HepG2 (cell line): ENCODE data around the gene MAPK4. TPM values are rescaled to one million over a fixed set of nuclear protein-coding genes. Genes with fewer than 3 reads are reported as not detected.

Experiments used
- AGO1 ChIP-seq: fragments of 200-400 bp; formaldehyde crosslinking; IDR thresholded peaks from 2 replicates; pipeline ENCODE4 v1.6.1; 2017; ENCODE audit warnings: mild to moderate bottlenecking, low read depth, low read length, moderate library complexity; ENCODE audit not compliant: poor library complexity, severe bottlenecking
- ARID2 ChIP-seq: sonication (generic); formaldehyde crosslinking; IDR thresholded peaks from 2 replicates; pipeline ENCODE4 v1.8.1; 2022; ENCODE audit warnings: mild to moderate bottlenecking, missing genetic modification reagents, borderline replicate concordance
- HCFC1 ChIP-seq: fragments of 150-350 bp; IDR thresholded peaks from 2 replicates; pipeline ENCODE4 v1.6.1; 2014; ENCODE audit warnings: low read depth, low read length
- HMG20A ChIP-seq: IDR thresholded peaks from 2 replicates; pipeline ENCODE4 v1.6.1; 2016; ENCODE audit warnings: borderline replicate concordance
- KDM6A ChIP-seq: IDR thresholded peaks from 2 replicates; pipeline ENCODE4 v1.6.1; 2016; ENCODE audit warnings: low read depth
- NFE2L2 ChIP-seq: fragments of 150-350 bp; IDR thresholded peaks from 2 replicates; pipeline ENCODE4 v1.6.1; 2014; ENCODE audit warnings: low read length
- NFYB ChIP-seq: sonication (generic); formaldehyde crosslinking; IDR thresholded peaks from 2 replicates; pipeline ENCODE4 v1.4.0; 2020; ENCODE audit warnings: missing genetic modification reagents
- PRPF4 ChIP-seq: fragments of 200-400 bp; formaldehyde crosslinking; IDR thresholded peaks from 2 replicates; pipeline ENCODE4 v1.6.1; 2016; ENCODE audit warnings: low read length, low read depth; ENCODE audit not compliant: poor library complexity, severe bottlenecking
- RERE ChIP-seq: IDR thresholded peaks from 2 replicates; pipeline ENCODE4 v1.6.1; 2016; ENCODE audit warnings: low read depth, missing genetic modification reagents, missing compliant biosample characterization
- TCF7 ChIP-seq: sonication (generic); IDR thresholded peaks from 2 replicates; pipeline ENCODE4 v1.6.1; 2016; ENCODE audit warnings: antibody characterized with exemption, low read depth
- TOE1 ChIP-seq: sonication (generic); formaldehyde crosslinking; IDR thresholded peaks from 2 replicates; pipeline ENCODE4 v1.4.0; 2020; ENCODE audit warnings: mild to moderate bottlenecking, missing genetic modification reagents
- TOPORS ChIP-seq: sonication (generic); formaldehyde crosslinking; IDR thresholded peaks from 2 replicates; pipeline ENCODE4 v1.8.0; 2023; ENCODE audit warnings: mild to moderate bottlenecking, missing genetic modification reagents
- ZBTB3 ChIP-seq: sonication (generic); formaldehyde crosslinking; IDR thresholded peaks from 2 replicates; pipeline ENCODE4 v1.4.0; 2020; ENCODE audit warnings: low read depth, mild to moderate bottlenecking, moderate library complexity, missing genetic modification reagents, borderline replicate concordance
- ZFP90 ChIP-seq: sonication (generic); formaldehyde crosslinking; IDR thresholded peaks from 2 replicates; pipeline ENCODE4 v1.8.0; 2022; ENCODE audit warnings: missing genetic modification reagents, mild to moderate bottlenecking, inconsistent platforms, borderline replicate concordance
- ZNF850 ChIP-seq: sonication (generic); formaldehyde crosslinking; conservative IDR thresholded peaks from 2 replicates; pipeline ENCODE4 v1.9.0; 2021; ENCODE audit warnings: mild to moderate bottlenecking, missing genetic modification reagents
- polyA plus RNA-seq, 8 experiments: library from polyadenylated mRNA; depleted of rRNA in 3 of 8; stranded (reverse) in 7 of 8; unstranded in 1 of 8; fragments of >200 nt; fragmentation: Illumina TruSeq in 4 of 8; extraction: Trizol in 4 of 8; gene quantifications; 2 replicates each; pipeline versions ENCODE4 v1.2.1 to v1.2.3, GENCODE V29; 2011 to 2016; ENCODE audit warnings: low read depth in 4 of 8, missing spikeins in 1 of 8, mixed read lengths in 1 of 8; ENCODE audit not compliant: insufficient read depth in 1 of 8
- total RNA-seq, 5 experiments: library from RNA; depleted of rRNA; stranded (reverse); fragments of >200 nt; fragmentation: Illumina TruSeq; extraction: Trizol; gene quantifications; 2 replicates each; pipeline ENCODE4 v1.2.3, GENCODE V29; 2016; ENCODE audit warnings: low read depth in 1 of 5
- TF ChIP-seq, protein P1 (sequence below): fragments of 450-650 bp; IDR thresholded peaks from 2 replicates; pipeline ENCODE4 v1.6.1; 2017; ENCODE audit warnings: mild to moderate bottlenecking
- TF ChIP-seq, protein P2 (sequence below): sonication (generic); formaldehyde crosslinking; IDR thresholded peaks from 2 replicates; pipeline ENCODE4 v1.4.0; 2020; ENCODE audit warnings: missing genetic modification reagents

MAPK4 gene
- total and polyA plus RNA-seq, 2 of the 13 experiments (the other 11 are each of a cell fraction or from before 2014, with no cell fraction given) = not detected

GRCh38 chr18:50614838-50615237 lies 55.0 kb downstream of the MAPK4 start (continued):
- TF ChIP-seq, protein P1, sequence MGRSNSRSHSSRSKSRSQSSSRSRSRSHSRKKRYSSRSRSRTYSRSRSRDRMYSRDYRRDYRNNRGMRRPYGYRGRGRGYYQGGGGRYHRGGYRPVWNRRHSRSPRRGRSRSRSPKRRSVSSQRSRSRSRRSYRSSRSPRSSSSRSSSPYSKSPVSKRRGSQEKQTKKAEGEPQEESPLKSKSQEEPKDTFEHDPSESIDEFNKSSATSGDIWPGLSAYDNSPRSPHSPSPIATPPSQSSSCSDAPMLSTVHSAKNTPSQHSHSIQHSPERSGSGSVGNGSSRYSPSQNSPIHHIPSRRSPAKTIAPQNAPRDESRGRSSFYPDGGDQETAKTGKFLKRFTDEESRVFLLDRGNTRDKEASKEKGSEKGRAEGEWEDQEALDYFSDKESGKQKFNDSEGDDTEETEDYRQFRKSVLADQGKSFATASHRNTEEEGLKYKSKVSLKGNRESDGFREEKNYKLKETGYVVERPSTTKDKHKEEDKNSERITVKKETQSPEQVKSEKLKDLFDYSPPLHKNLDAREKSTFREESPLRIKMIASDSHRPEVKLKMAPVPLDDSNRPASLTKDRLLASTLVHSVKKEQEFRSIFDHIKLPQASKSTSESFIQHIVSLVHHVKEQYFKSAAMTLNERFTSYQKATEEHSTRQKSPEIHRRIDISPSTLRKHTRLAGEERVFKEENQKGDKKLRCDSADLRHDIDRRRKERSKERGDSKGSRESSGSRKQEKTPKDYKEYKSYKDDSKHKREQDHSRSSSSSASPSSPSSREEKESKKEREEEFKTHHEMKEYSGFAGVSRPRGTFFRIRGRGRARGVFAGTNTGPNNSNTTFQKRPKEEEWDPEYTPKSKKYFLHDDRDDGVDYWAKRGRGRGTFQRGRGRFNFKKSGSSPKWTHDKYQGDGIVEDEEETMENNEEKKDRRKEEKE = no peak
- no peak for TF ChIP-seq AGO1
- no peak for TF ChIP-seq NFYB (CRISPR knock-in tag)
- 0 out of 2 replicates have a peak, but pooled peaks have one; percentile 18 for TF ChIP-seq RERE (CRISPR knock-in tag)
- TF ChIP-seq TOE1 (CRISPR knock-in tag) = no peak
- TF ChIP-seq ARID2 = no peak
- TF ChIP-seq, protein P2, sequence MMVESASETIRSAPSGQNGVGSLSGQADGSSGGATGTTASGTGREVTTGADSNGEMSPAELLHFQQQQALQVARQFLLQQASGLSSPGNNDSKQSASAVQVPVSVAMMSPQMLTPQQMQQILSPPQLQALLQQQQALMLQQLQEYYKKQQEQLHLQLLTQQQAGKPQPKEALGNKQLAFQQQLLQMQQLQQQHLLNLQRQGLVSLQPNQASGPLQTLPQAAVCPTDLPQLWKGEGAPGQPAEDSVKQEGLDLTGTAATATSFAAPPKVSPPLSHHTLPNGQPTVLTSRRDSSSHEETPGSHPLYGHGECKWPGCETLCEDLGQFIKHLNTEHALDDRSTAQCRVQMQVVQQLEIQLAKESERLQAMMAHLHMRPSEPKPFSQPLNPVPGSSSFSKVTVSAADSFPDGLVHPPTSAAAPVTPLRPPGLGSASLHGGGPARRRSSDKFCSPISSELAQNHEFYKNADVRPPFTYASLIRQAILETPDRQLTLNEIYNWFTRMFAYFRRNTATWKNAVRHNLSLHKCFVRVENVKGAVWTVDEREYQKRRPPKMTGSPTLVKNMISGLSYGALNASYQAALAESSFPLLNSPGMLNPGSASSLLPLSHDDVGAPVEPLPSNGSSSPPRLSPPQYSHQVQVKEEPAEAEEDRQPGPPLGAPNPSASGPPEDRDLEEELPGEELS (CRISPR knock-in tag) = peak; percentile 71
- peak; percentile 82 for TF ChIP-seq TCF7
- TF ChIP-seq ZFP90 (CRISPR knock-in tag) = 0 out of 2 replicates have a peak, but pooled peaks have one; percentile 57
- TF ChIP-seq KDM6A (CRISPR knock-in tag) = no peak
- peak; percentile 84 for TF ChIP-seq HMG20A (CRISPR knock-in tag)
- TF ChIP-seq HCFC1 = no peak
- TF ChIP-seq ZNF850 (CRISPR knock-in tag) = no peak
- no peak for TF ChIP-seq ZBTB3 (CRISPR knock-in tag)
- TF ChIP-seq NFE2L2 = no peak
- no peak for TF ChIP-seq TOPORS (CRISPR knock-in tag)
- no peak for TF ChIP-seq PRPF4
